Kidney epithelial cell (primary cell): ENCODE measurements around the gene CCDC77. TPM values are rescaled to one million over a fixed set of nuclear protein-coding genes. Genes with fewer than 3 reads are reported as not detected.

Experiments used
- DNase-seq: peaks from one replicate; pipeline ENCODE4 v3.0.0-alpha.2; 2010; ENCODE audit warnings: low read depth
- H3K27me3 ChIP-seq: 2 replicates; pipeline ENCODE4 v1.6.0; 2011; ENCODE audit warnings: low read length; ENCODE audit not compliant: control insufficient read depth, insufficient read depth
- H3K36me3 ChIP-seq: 2 replicates; pipeline ENCODE4 v1.5.1; 2011; ENCODE audit warnings: low read length; ENCODE audit not compliant: control insufficient read depth, insufficient read depth
- H3K4me3 ChIP-seq: 2 replicates; pipeline ENCODE4 v1.5.1; 2011; ENCODE audit warnings: low read depth, mild to moderate bottlenecking, control low read depth, low read length
- CTCF ChIP-seq: IDR thresholded peaks from 2 replicates; pipeline ENCODE4 v1.5.1; 2011; ENCODE audit warnings: mild to moderate bottlenecking, moderate library complexity, low read length, control low read depth, inconsistent platforms; ENCODE audit not compliant: insufficient read depth, poor library complexity, severe bottlenecking
- total RNA-seq: library from RNA; depleted of rRNA; stranded (reverse); fragments of >200 nt; gene quantifications from 2 replicates; pipeline ENCODE4 v1.2.3, GENCODE V29; 2015

Gene CCDC77
- total RNA-seq, 1 donor from 2014 or later, result 18.5 TPM

GRCh38 chr12:479161-479560, 77.7 kb downstream of the CCDC77 start:
- no peaks in the 10 kb centered on the region for H3K27me3 ChIP-seq
- no peak for TF ChIP-seq CTCF
- DNase-seq, result no peak
- no peak overlapping the region for H3K4me3 ChIP-seq
- H3K36me3 ChIP-seq, result no peaks in the 10 kb centered on the region

GRCh38 chr12:480831-481816, 79.7 kb downstream of the CCDC77 start:
- DNase-seq, result no peak
- Histone ChIP-seq H3K27me3 (no peaks in the 10 kb centered on the region), H3K4me3 (no peak overlapping the region), H3K36me3 (no peaks in the 10 kb centered on the region)
- TF ChIP-seq CTCF, result no peak

DNA sequence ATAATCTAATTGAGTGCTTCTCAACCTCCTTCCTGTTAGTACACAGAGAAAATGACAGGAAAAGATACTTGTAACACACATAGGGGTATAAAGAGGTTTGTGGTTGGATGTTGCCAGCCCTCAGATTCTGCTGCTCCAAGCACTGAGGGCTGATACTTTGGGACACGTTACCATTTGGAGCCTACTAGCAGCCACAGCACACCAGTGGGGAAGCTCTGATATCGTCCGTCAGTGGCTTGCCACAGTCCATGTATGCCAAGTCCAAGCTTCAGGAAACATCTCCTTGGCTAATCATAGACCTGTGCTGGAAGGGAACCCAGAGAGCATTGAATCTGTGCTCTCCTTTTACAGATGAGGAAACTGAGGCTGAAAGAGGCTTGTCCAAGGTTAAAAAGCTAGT, 80.6 kb downstream of the CCDC77 start:
- DNase-seq, result no peak
- Histone ChIP-seq H3K4me3 (no peak overlapping the region), H3K36me3 (no peaks in the 10 kb centered on the region), H3K27me3 (no peaks in the 10 kb centered on the region)
- TF ChIP-seq CTCF, result no peak

- H3K36me3 ChIP-seq, result no peaks in the 10 kb centered on the region
- no peaks in the 10 kb centered on the region for H3K27me3 ChIP-seq
- DNase-seq, result no peak
- TF ChIP-seq CTCF, result no peak
- H3K4me3 ChIP-seq, result no peak overlapping the region
Measured at GRCh38 chr12:484096-484495, 82.7 kb downstream of the CCDC77 start.

- H3K27me3 ChIP-seq, result no peaks in the 10 kb centered on the region
- H3K4me3 ChIP-seq, result no peak overlapping the region
- H3K36me3 ChIP-seq, result no peaks in the 10 kb centered on the region
- no peak for TF ChIP-seq CTCF
- no peak for DNase-seq
Measured at GRCh38 chr12:490260-490659, 88.8 kb downstream of the CCDC77 start.

Other genes with a start within 250 kb of the CCDC77 start
- 2.1 TPM in 1 of 2 replicates, not detected in the other for gene SLC6A12, start 187.5 kb upstream of the CCDC77 start, total RNA-seq
- gene SLC6A13, start 138.8 kb upstream of the CCDC77 start, total RNA-seq, result not detected in 2 replicates
- 44.8 and 53.6 TPM in 2 replicates for gene KDM5A, start 12.3 kb upstream of the CCDC77 start, total RNA-seq
- 5.1 and 6.8 TPM in 2 replicates for gene B4GALNT3, start 58.3 kb downstream of the CCDC77 start, total RNA-seq